Esophagus squamous epithelium (tissue), 5 donors: ENCODE results near the gene CST9L. TPM values are rescaled to one million over a fixed set of nuclear protein-coding genes. Genes with fewer than 3 reads are reported as not detected.

Source experiments
- DNase-seq: peaks from one replicate; lab custom pipeline; 2025; lab: John Stamatoyannopoulos, UW
- H3K27ac ChIP-seq, 4 donors: fragments of 200-600 bp; sonication (generic); one replicate each; pipeline ENCODE4 v1.5.1; 2016 to 2019; ENCODE audit warnings: mild to moderate bottlenecking in 1 of 4
- H3K27me3 ChIP-seq, 4 donors: fragments of 200-600 bp; sonication (generic); 1 replicate in 3 of 4; 2 replicates in 1 of 4; pipeline versions ENCODE4 v1.5.1 to v1.6.0; 2017 to 2021; ENCODE audit warnings: antibody characterized with exemption in 1 of 4
- H3K36me3 ChIP-seq, 3 donors: fragments of 200-600 bp; sonication (generic); one replicate each; pipeline ENCODE4 v1.5.1; 2016 to 2019
- H3K4me1 ChIP-seq, 3 donors: fragments of 200-600 bp; sonication (generic); one replicate each; pipeline ENCODE4 v1.5.1; 2017 to 2019
- H3K4me3 ChIP-seq, 4 donors: fragments of 200-600 bp; sonication (generic); 1 replicate in 3 of 4; 2 replicates in 1 of 4; pipeline ENCODE4 v1.5.1; 2016 to 2019; ENCODE audit warnings: mild to moderate bottlenecking in 2 of 4, moderate library complexity in 1 of 4
- H3K9me3 ChIP-seq, 3 donors: fragments of 200-600 bp; sonication (generic); one replicate each; pipeline ENCODE4 v1.5.1; 2016 to 2019
- POLR2A ChIP-seq, 4 donors: fragments of 450-650 bp; IDR thresholded peaks; one replicate each; pipeline ENCODE4 v1.6.1; 2017; ENCODE audit warnings: antibody characterized with exemption in 4 of 4, mild to moderate bottlenecking in 4 of 4, moderate library complexity in 3 of 4
- WGBS, 2 donors: methylation state at CpG; one replicate each; pipeline ENCODE4 v1.1.5; 2018; 5-methylcytosine and 5-hydroxymethylcytosine counted together
- intact Hi-C: fragments of 100-400 bp; cut with DNase I; formaldehyde crosslinking; loops from one replicate; pipeline ENCODE4 v1.15.0; 2022
- total RNA-seq, 4 donors: library from RNA; depleted of rRNA; stranded (reverse); fragments of >200 nt; gene quantifications; one replicate each; pipeline ENCODE4 v1.1.0, GENCODE V29; 2016
- TF ChIP-seq, protein P1 (sequence below), 6 experiments: fragments of 450-650 bp in 4 of 6; fragments of 200-600 bp in 2 of 6; sonication (generic) in 2 of 6; IDR thresholded peaks; one replicate each; pipeline ENCODE4 v1.5.1; 2016 to 2019; ENCODE audit warnings: antibody characterized with exemption in 6 of 6, mild to moderate bottlenecking in 4 of 6, moderate library complexity in 4 of 6
- donor health status: DM: yes; HTN: yes; CAD: no.

The CST9L gene
- total RNA-seq, 4 donors from 2014 or later, result not detected

- H3K27me3 ChIP-seq, result peaks cover 0 to 8% (median 0%) of the 10 kb centered on the region in 4 donors
- no peaks in the 10 kb centered on the region for H3K9me3 ChIP-seq
- no peaks in the 10 kb centered on the region for H3K4me1 ChIP-seq
- intact Hi-C loops, result no loop called here
- no peak overlapping the region for H3K27ac ChIP-seq
- 88 to 92% methylated on average over 1 of the region's 1 CpG for WGBS, 2 donors
- no peak for TF ChIP-seq POLR2A (IDR thresholded peaks at IDR 0.05)
- TF ChIP-seq, protein P1, sequence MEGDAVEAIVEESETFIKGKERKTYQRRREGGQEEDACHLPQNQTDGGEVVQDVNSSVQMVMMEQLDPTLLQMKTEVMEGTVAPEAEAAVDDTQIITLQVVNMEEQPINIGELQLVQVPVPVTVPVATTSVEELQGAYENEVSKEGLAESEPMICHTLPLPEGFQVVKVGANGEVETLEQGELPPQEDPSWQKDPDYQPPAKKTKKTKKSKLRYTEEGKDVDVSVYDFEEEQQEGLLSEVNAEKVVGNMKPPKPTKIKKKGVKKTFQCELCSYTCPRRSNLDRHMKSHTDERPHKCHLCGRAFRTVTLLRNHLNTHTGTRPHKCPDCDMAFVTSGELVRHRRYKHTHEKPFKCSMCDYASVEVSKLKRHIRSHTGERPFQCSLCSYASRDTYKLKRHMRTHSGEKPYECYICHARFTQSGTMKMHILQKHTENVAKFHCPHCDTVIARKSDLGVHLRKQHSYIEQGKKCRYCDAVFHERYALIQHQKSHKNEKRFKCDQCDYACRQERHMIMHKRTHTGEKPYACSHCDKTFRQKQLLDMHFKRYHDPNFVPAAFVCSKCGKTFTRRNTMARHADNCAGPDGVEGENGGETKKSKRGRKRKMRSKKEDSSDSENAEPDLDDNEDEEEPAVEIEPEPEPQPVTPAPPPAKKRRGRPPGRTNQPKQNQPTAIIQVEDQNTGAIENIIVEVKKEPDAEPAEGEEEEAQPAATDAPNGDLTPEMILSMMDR (IDR thresholded peaks at IDR 0.05), result no peak
- H3K4me3 ChIP-seq, result no peak overlapping the region
- DNase-seq, result no peak
- no peaks in the 10 kb centered on the region for H3K36me3 ChIP-seq
Observed at GRCh38 chr20:23568971-23569330, 667 bp upstream of the CST9L start.

DNA sequence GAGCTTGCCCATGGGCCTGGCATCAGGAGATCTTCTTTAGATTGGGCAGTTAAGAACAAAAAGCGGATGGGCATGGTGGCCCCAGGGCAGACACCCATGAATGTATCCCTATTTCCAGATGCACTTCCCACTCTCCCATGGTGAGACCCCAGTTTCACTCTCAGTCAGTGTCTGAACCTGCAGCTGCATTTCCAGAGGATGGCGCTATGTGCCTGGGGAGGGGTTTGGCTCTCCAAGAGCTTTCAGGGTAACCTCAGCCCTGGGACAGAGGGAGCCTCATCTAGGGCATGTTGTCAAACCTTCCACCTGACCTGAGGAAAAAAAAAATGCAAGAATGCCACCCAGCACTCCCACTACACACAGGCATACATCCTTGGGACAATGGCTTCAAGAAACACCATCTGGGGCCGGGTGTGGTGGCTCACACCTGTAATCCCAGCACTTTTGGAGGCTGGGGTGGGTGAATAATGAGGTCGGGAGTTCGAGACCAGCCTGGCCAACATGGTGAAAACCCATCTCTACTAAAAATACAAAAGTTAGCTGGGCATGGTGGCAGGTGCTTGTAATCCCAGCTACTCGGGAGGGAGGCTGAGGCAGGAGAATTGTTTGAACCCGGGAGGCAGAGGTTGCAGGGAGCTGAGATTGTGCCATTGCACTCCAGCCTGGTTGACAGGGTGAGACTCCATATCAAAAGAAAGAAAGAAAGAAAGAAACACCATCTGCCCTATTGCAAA, 1.9 kb downstream of the CST9L start:
- Histone ChIP-seq H3K4me1 (no peaks in the 10 kb centered on the region), H3K36me3 (no peaks in the 10 kb centered on the region), H3K27ac (no peak overlapping the region), H3K27me3 (peaks cover 0 to 8% (median 0%) of the 10 kb centered on the region in 4 donors), H3K9me3 (peaks cover 0 to 13% (median 12%) of the 10 kb centered on the region in 3 donors), H3K4me3 (no peak overlapping the region)
- no peak for TF ChIP-seq POLR2A (IDR thresholded peaks at IDR 0.05)
- TF ChIP-seq, protein P1 (IDR thresholded peaks at IDR 0.05), result no peak
- DNase-seq, result no peak
- intact Hi-C loops, result no loop called here
- 74 to 80% methylated on average over 6 to 7 of the region's 7 CpGs for WGBS, 2 donors

GRCh38 chr20:23565503-23566045, 2.7 kb downstream of the CST9L start:
- no peak for DNase-seq
- Histone ChIP-seq H3K36me3 (no peaks in the 10 kb centered on the region), H3K4me3 (no peak overlapping the region), H3K27ac (no peak overlapping the region), H3K4me1 (no peaks in the 10 kb centered on the region), H3K27me3 (peaks cover 0 to 8% (median 0%) of the 10 kb centered on the region in 4 donors), H3K9me3 (peaks cover 0 to 16% (median 15%) of the 10 kb centered on the region in 3 donors)
- intact Hi-C loops, result no loop called here
- WGBS, 2 donors, result 75 to 88% methylated on average over 1 to 2 of the region's 2 CpGs
- no peak for TF ChIP-seq POLR2A (IDR thresholded peaks at IDR 0.05)
- TF ChIP-seq, protein P1 (IDR thresholded peaks at IDR 0.05), result no peak

GRCh38 chr20:23564927-23565326, 3.4 kb downstream of the CST9L start:
- Histone ChIP-seq H3K9me3 (peaks cover 0 to 16% (median 15%) of the 10 kb centered on the region in 3 donors), H3K27me3 (peaks cover 0 to 8% (median 0%) of the 10 kb centered on the region in 4 donors), H3K27ac (no peak overlapping the region), H3K4me1 (no peaks in the 10 kb centered on the region), H3K4me3 (no peak overlapping the region), H3K36me3 (no peaks in the 10 kb centered on the region)
- no peak for TF ChIP-seq POLR2A (IDR thresholded peaks at IDR 0.05)
- TF ChIP-seq, protein P1 (IDR thresholded peaks at IDR 0.05), result no peak
- DNase-seq, result no peak
- 60% methylated on average over 1 of the region's 3 CpGs; no CpG with 5 or more reads in 1 of the 2 donors for WGBS, 2 donors
- intact Hi-C loops, result no loop called here

DNA sequence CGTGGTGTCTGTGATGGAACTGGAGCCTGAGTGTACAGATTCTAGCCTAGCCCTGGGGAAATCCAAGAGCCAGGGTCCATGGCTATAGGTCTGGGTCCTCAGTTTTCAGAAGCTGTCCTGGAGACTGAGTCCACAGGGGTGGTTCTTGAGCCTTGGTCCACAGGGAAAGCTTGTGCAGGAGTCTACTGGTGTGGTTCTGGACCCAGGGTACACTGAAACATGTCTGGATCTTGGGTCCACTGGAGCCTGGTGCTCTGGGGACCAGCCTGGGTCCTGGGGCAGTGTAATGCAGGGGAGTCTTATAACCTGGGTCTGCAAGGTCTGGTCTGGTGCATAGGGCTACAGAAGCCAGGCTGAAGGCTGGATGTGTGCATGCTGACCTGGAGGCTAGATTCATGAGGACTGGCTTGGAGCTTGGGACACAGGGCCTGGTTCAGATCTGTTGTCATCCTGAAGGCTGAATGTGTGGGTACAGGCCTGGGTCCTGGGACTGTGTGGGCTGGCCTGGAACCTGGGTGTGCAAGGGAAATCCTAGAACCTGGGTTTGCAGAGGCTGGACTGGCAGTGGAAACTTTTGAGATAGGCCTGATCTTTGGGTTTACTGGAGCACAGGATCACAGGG, 5.5 kb downstream of the CST9L start:
- Histone ChIP-seq H3K36me3 (no peaks in the 10 kb centered on the region), H3K9me3 (peaks cover 0 to 22% (median 15%) of the 10 kb centered on the region in 3 donors), H3K27me3 (peaks cover 0 to 8% (median 0%) of the 10 kb centered on the region in 4 donors), H3K4me1 (no peaks in the 10 kb centered on the region), H3K27ac (no peak overlapping the region), H3K4me3 (no peak overlapping the region)
- DNase-seq, result no peak
- 88% methylated on average over 1 of the region's 1 CpG; no CpG with 5 or more reads in 1 of the 2 donors for WGBS, 2 donors
- no peak for TF ChIP-seq POLR2A (IDR thresholded peaks at IDR 0.05)
- TF ChIP-seq, protein P1 (IDR thresholded peaks at IDR 0.05), result no peak
- intact Hi-C loops, result no loop called here
